ENCODE results near the gene TCF23.

GRCh38 chr2:27175330-27175729, 26.5 kb downstream of the TCF23 start:
- TF ChIP-seq TAF1 (IDR thresholded peaks at IDR 0.05; ENCODE audit: low read depth): no peak
- TF ChIP-seq REST (IDR thresholded peaks at IDR 0.05; ENCODE audit: low read depth): no peak
- TF ChIP-seq TEAD4 (IDR thresholded peaks at IDR 0.05): no peak
- no peak for TF ChIP-seq EGR1 (IDR thresholded peaks at IDR 0.05)

Measured in Ishikawa (cell line).